GM12878 (cell line): Measurements from ENCODE around the gene SPEG. TPM values are rescaled to one million over a fixed set of nuclear protein-coding genes. Genes with fewer than 3 reads are reported as not detected.

ENCODE experiments used
- ATAC-seq: fragments of 200-7000 bp; cut with Tn5 transposase; 3 replicates; pipeline ENCODE4 v1.9.1; 2020; ENCODE audit warnings: mild to moderate bottlenecking, moderate library complexity
- BruUV-seq: library from RNA; stranded (reverse); fragments of 400-500 nt; replicated peaks from 2 replicates; lab custom pipeline; 2021; lab: Mats Ljungman, UMichigan
- CTCF ChIA-PET: fragments of 300-600 bp; sonication (Branson Sonifier 250); formaldehyde crosslinking; extraction: SDS; loops from one replicate; lab custom pipeline; 2021; ENCODE audit warnings: inconsistent platforms; lab: Yijun Ruan, JAX
- POLR2A ChIA-PET: fragments of 350-600 bp; formaldehyde crosslinking; extraction: SDS; loops from one replicate; lab custom pipeline; 2021; ENCODE audit warnings: inconsistent platforms; lab: Charles Lee
- RAD21 ChIA-PET: fragments of 300-600 bp; sonication (Branson Sonifier 250); formaldehyde crosslinking; loops from one replicate; lab custom pipeline; 2023; ENCODE audit warnings: antibody characterized with exemption; ENCODE audit not compliant: unreplicated experiment; lab: Charles Lee
- SMC1A ChIA-PET: fragments of 300-600 bp; sonication (Branson Sonifier 250); formaldehyde crosslinking; loops from one replicate; lab custom pipeline; 2023; ENCODE audit not compliant: unreplicated experiment, uncharacterized antibody; lab: Charles Lee
- DNase-seq: peaks from one replicate; pipeline ENCODE4 v3.0.0-alpha.2; 2011; ENCODE audit warnings: low read depth, low spot score
- FAIRE-seq: peaks from 3 replicates; lab custom pipeline; 2011; peaks lifted over from hg19 to GRCh38; lab: Jason Lieb, UNC
- H2AFZ ChIP-seq: 2 replicates; pipeline ENCODE4 v1.6.0; 2011; ENCODE audit warnings: low read depth, low read length, control low read depth; ENCODE audit not compliant: control insufficient read depth
- H3K27ac ChIP-seq: 2 replicates; pipeline ENCODE4 v1.5.1; 2011; ENCODE audit warnings: control low read depth; ENCODE audit not compliant: control insufficient read depth, insufficient read depth
- H3K27me3 ChIP-seq, 2 experiments: replicated peaks in 1 of 2; 2 replicates each; pipeline versions ENCODE4 v1.6.0 to v1.6.1; 2011; ENCODE audit warnings: low read length in 1 of 2; ENCODE audit not compliant: control insufficient read depth in 2 of 2, insufficient read depth in 2 of 2
- H3K36me3 ChIP-seq, 2 experiments: 2 replicates each; pipeline ENCODE4 v1.5.1; 2011; ENCODE audit warnings: low read length in 1 of 2; ENCODE audit not compliant: control insufficient read depth in 2 of 2, insufficient read depth in 2 of 2
- H3K4me1 ChIP-seq: 2 replicates; pipeline ENCODE4 v1.6.1; 2011; ENCODE audit warnings: mild to moderate bottlenecking, low read length, moderate library complexity, mixed read lengths; ENCODE audit not compliant: control insufficient read depth, insufficient read depth
- H3K4me2 ChIP-seq: 2 replicates; pipeline ENCODE4 v1.6.0; 2011; ENCODE audit warnings: control low read depth; ENCODE audit not compliant: control insufficient read depth, insufficient read depth
- H3K4me3 ChIP-seq: fragments of 200-600 bp; sonication (generic); 2 replicates; pipeline ENCODE4 v1.5.1; 2016
- H3K79me2 ChIP-seq: 2 replicates; pipeline ENCODE4 v1.6.0; 2011; ENCODE audit warnings: low read length; ENCODE audit not compliant: control insufficient read depth, insufficient read depth
- H3K9ac ChIP-seq: 2 replicates; pipeline ENCODE4 v1.8.0; 2011; ENCODE audit warnings: low read length, control low read depth, mixed read lengths; ENCODE audit not compliant: control insufficient read depth, insufficient read depth
- H3K9me3 ChIP-seq: replicated peaks from 3 replicates; pipeline ENCODE4 v1.5.1; 2011; ENCODE audit warnings: mild to moderate bottlenecking, low read length; ENCODE audit not compliant: control insufficient read depth, insufficient read depth
- H4K20me1 ChIP-seq: 2 replicates; pipeline ENCODE4 v1.6.0; 2011; ENCODE audit not compliant: control insufficient read depth, insufficient read depth
- ATF7 ChIP-seq: fragments of 450-650 bp; IDR thresholded peaks from 2 replicates; pipeline ENCODE4 v1.6.1; 2016; ENCODE audit warnings: low read depth, mild to moderate bottlenecking
- CBX5 ChIP-seq: sonication (generic); IDR thresholded peaks from 2 replicates; pipeline ENCODE4 v1.6.1; 2016; ENCODE audit warnings: low read depth, moderate library complexity, mild to moderate bottlenecking, inconsistent platforms
- CEBPB ChIP-seq, 2 experiments: fragments of 150-350 bp in 1 of 2; IDR thresholded peaks; 2 replicates each; pipeline ENCODE4 v1.6.1; 2012 to 2014; ENCODE audit warnings: low read depth in 2 of 2, low read length in 2 of 2, borderline replicate concordance in 1 of 2, inconsistent platforms in 1 of 2
- ESRRA ChIP-seq: IDR thresholded peaks from 2 replicates; pipeline ENCODE4 v1.6.1; 2012; ENCODE audit warnings: mild to moderate bottlenecking, low read length, improper control_type of control experiment
- FOXM1 ChIP-seq: IDR thresholded peaks from 2 replicates; pipeline ENCODE4 v1.6.1; 2012; ENCODE audit warnings: low read depth, mild to moderate bottlenecking, inconsistent platforms, low read length, moderate library complexity
- HDAC6 ChIP-seq: fragments of 200-600 bp; sonication (generic); IDR thresholded peaks from one replicate; pipeline ENCODE4 v1.8.0; 2017; ENCODE audit warnings: antibody characterized with exemption; ENCODE audit not compliant: unreplicated experiment
- IKZF1 ChIP-seq: fragments of 450-650 bp; conservative IDR thresholded peaks from 2 replicates; pipeline ENCODE4 v1.6.1; 2017; ENCODE audit warnings: antibody characterized with exemption, mild to moderate bottlenecking
- MTA2 ChIP-seq: fragments of 450-650 bp; IDR thresholded peaks from 2 replicates; pipeline ENCODE4 v1.6.1; 2016; ENCODE audit warnings: low read depth, mild to moderate bottlenecking, moderate library complexity
- SMC3 ChIP-seq: IDR thresholded peaks from 2 replicates; pipeline ENCODE4 v1.6.1; 2011; ENCODE audit warnings: low read length, improper control_type of control experiment, borderline replicate concordance
- SP1 ChIP-seq: IDR thresholded peaks from one replicate; pipeline ENCODE4 v1.6.1; 2011; ENCODE audit warnings: low read depth, low read length
- SUZ12 ChIP-seq: fragments of 200-600 bp; sonication (generic); IDR thresholded peaks from one replicate; pipeline ENCODE4 v1.6.1; 2018; ENCODE audit warnings: antibody characterized with exemption, mild to moderate bottlenecking; ENCODE audit not compliant: unreplicated experiment
- TBL1XR1 ChIP-seq: IDR thresholded peaks from 2 replicates; pipeline ENCODE4 v1.6.1; 2012; ENCODE audit warnings: low read depth, low read length, improper control_type of control experiment
- ZBTB40 ChIP-seq: fragments of 450-650 bp; IDR thresholded peaks from 2 replicates; pipeline ENCODE4 v1.6.1; 2016; ENCODE audit warnings: mild to moderate bottlenecking, moderate library complexity, borderline replicate concordance
- ZNF217 ChIP-seq: fragments of 450-650 bp; IDR thresholded peaks from 2 replicates; pipeline ENCODE4 v1.6.1; 2017; ENCODE audit warnings: antibody characterized with exemption, mild to moderate bottlenecking
- ZNF24 ChIP-seq: fragments of 450-650 bp; IDR thresholded peaks from 2 replicates; pipeline ENCODE4 v1.6.1; 2017; ENCODE audit warnings: antibody characterized with exemption, mild to moderate bottlenecking
- ZNF687 ChIP-seq: fragments of 450-650 bp; IDR thresholded peaks from 2 replicates; pipeline ENCODE4 v1.6.1; 2017; ENCODE audit warnings: mild to moderate bottlenecking, moderate library complexity
- ZZZ3 ChIP-seq: IDR thresholded peaks from 2 replicates; pipeline ENCODE4 v1.6.1; 2011; ENCODE audit warnings: low read depth; ENCODE audit not compliant: control insufficient read depth, insufficient read length
- WGBS: methylation state at CpG from one replicate; pipeline ENCODE4 v1.1.6; 2016; ENCODE audit warnings: low lambda C conversion rate; ENCODE audit not compliant: insufficient replicate concordance, insufficient coverage; ENCODE audit errors: missing lambda C conversion rate; 5-methylcytosine and 5-hydroxymethylcytosine counted together
- in situ Hi-C: fragments of 300-500 bp; cut with MboI; formaldehyde crosslinking; loops from 9 replicates; pipeline ENCODE4 v1.14.3; 2018; ENCODE audit warnings: mixed read lengths
- intact Hi-C: fragments of 100-400 bp; cut with micrococcal nuclease; formaldehyde crosslinking; loops from one replicate; pipeline ENCODE4 v1.14.2; 2022; ENCODE audit not compliant: unreplicated experiment
- polyA plus RNA-seq, 11 experiments: library from polyadenylated mRNA; depleted of rRNA in 4 of 11; unstranded in 6 of 11; stranded (reverse) in 5 of 11; fragments of >200 nt; fragmentation: Nextera tagmentation in 4 of 11; fragmentation: Illumina TruSeq in 1 of 11; extraction: Ambion mirVana in 4 of 11; extraction: Trizol in 1 of 11; gene quantifications; 1 replicate in 1 of 11; 2 replicates in 10 of 11; pipeline versions ENCODE4 v1.2.1 to v1.2.3, GENCODE V29; 2011 to 2016; ENCODE audit warnings: inconsistent platforms in 2 of 11, missing spikeins in 2 of 11, low read depth in 1 of 11
- total RNA-seq, 4 experiments: library from RNA; depleted of rRNA in 3 of 4; stranded (reverse); fragments of >200 nt in 3 of 4; fragmentation: Illumina TruSeq in 1 of 4; extraction: Trizol in 1 of 4; gene quantifications; 2 replicates each; pipeline versions ENCODE4 v1.2.1 to v1.2.3, GENCODE V29; 2013 to 2021

SPEG gene
- total and polyA plus RNA-seq, 10 of the 15 experiments (the other 5 are each of a cell fraction or from before 2014, with no cell fraction given), result 0.03 to 0.28 TPM; not detected in 8

GRCh38 chr2:219423652-219424377 is 10.8 kb upstream of the SPEG start:
- Histone ChIP-seq H3K36me3 (no peaks in the 10 kb centered on the region), H3K4me2 (no peak overlapping the region), H3K4me3 (no peak overlapping the region), H4K20me1 (no peaks in the 10 kb centered on the region), H3K79me2 (no peaks in the 10 kb centered on the region), H3K9me3 (no peaks in the 10 kb centered on the region), H3K4me1 (no peaks in the 10 kb centered on the region), H3K27ac (no peak overlapping the region), H2AFZ (no peak overlapping the region), H3K27me3 (no peaks in the 10 kb centered on the region; a peak in 1 of 4 replicates), H3K9ac (no peak overlapping the region)
- intact Hi-C loops, result no loop called here
- TF ChIP-seq SP1 (no peak), ESRRA (no peak), MTA2 (no peak), ZZZ3 (no peak), CEBPB (IDR thresholded peaks at IDR 0.05; ENCODE audit: borderline replicate concordance in 1 of 2, low read depth in 2 of 2, low read length in 2 of 2) (no peak), ZNF24 (no peak), ZNF217 (no peak), CBX5 (no peak), HDAC6 (no peak), ATF7 (no peak), ZNF687 (no peak), ZBTB40 (no peak), SUZ12 (no peak), FOXM1 (no peak), TBL1XR1 (no peak), SMC3 (no peak), IKZF1 (no peak)
- in situ Hi-C loops, result no loop called here
- POLR2A ChIA-PET, result interaction anchor here (0.7 kb wide), 1 partner anchor 34 kb away, joined by 3 read pairs; no protein-coding TSS in a partner anchor
- BruUV-seq, result no TSS peak
- SMC1A ChIA-PET, result interaction anchor here (0.6 to 0.7 kb wide), 2 partner anchors 75 to 145 kb away, joined by 3 to 4 read pairs; partner anchors contain the start of gene GMPPA
- DNase-seq, result no peak
- CTCF ChIA-PET, result interaction anchor here (1.0 to 2.5 kb wide), 2 partner anchors 22 to 34 kb away, joined by 3 to 6 read pairs; no protein-coding TSS in a partner anchor
- ATAC-seq, result no peak
- 30% methylated on average over 14 of the region's 14 CpGs for WGBS
- no peak for FAIRE-seq
- RAD21 ChIA-PET, result no interaction called here
